Osteocyte (in vitro differentiated cells): ENCODE measurements around the gene LTB4R2. TPM values are rescaled to one million over a fixed set of nuclear protein-coding genes. Genes with fewer than 3 reads are reported as not detected.

Experiments
- DNase-seq: peaks from one replicate; pipeline ENCODE4 v3.0.0; 2021; ENCODE audit warnings: mixed read lengths; ENCODE audit not compliant: unreplicated experiment; ENCODE audit errors: extremely low spot score
- H3K27ac Mint-ChIP-seq: one replicate; pipeline ENCODE4 v1.8.0; 2021; ENCODE audit warnings: mild to moderate bottlenecking, mixed read lengths; ENCODE audit not compliant: unreplicated experiment
- H3K27me3 Mint-ChIP-seq: one replicate; pipeline ENCODE4 v1.8.0; 2021; ENCODE audit warnings: mixed read lengths; ENCODE audit not compliant: unreplicated experiment
- H3K36me3 Mint-ChIP-seq: one replicate; pipeline ENCODE4 v1.8.0; 2021; ENCODE audit warnings: mixed read lengths; ENCODE audit not compliant: unreplicated experiment
- H3K4me1 Mint-ChIP-seq: one replicate; pipeline ENCODE4 v1.8.0; 2021; ENCODE audit warnings: mixed read lengths; ENCODE audit not compliant: unreplicated experiment
- H3K4me3 Mint-ChIP-seq: one replicate; pipeline ENCODE4 v1.8.0; 2021; ENCODE audit warnings: mild to moderate bottlenecking, moderate library complexity, mixed read lengths; ENCODE audit not compliant: unreplicated experiment
- H3K9me3 Mint-ChIP-seq: one replicate; pipeline ENCODE4 v1.8.0; 2021; ENCODE audit warnings: mixed read lengths; ENCODE audit not compliant: unreplicated experiment
- CTCF ChIP-seq: fragments of 200-600 bp; sonication (generic); IDR thresholded peaks from 2 replicates; pipeline ENCODE4 v1.5.0; 2021; ENCODE audit warnings: antibody characterized with exemption, mild to moderate bottlenecking, moderate library complexity
- total RNA-seq: library from RNA; stranded (reverse); gene quantifications from 2 replicates; pipeline ENCODE4 v1.2.1, GENCODE V29; 2021

The LTB4R2 gene
- total RNA-seq, 1 donor from 2014 or later: 14.9 TPM

- no peak for TF ChIP-seq CTCF
- H3K9me3 Mint-ChIP-seq: no peaks in the 10 kb centered on the region
- no peak overlapping the region for H3K4me3 Mint-ChIP-seq
- H3K36me3 Mint-ChIP-seq: no peaks in the 10 kb centered on the region
- H3K27ac Mint-ChIP-seq: no peak overlapping the region
- DNase-seq: no peak
- H3K27me3 Mint-ChIP-seq: peaks cover 6% of the 10 kb centered on the region
- peaks cover 11% of the 10 kb centered on the region for H3K4me1 Mint-ChIP-seq
Measured at GRCh38 chr14:24315243-24315806, 5.4 kb downstream of the LTB4R2 start.

DNA sequence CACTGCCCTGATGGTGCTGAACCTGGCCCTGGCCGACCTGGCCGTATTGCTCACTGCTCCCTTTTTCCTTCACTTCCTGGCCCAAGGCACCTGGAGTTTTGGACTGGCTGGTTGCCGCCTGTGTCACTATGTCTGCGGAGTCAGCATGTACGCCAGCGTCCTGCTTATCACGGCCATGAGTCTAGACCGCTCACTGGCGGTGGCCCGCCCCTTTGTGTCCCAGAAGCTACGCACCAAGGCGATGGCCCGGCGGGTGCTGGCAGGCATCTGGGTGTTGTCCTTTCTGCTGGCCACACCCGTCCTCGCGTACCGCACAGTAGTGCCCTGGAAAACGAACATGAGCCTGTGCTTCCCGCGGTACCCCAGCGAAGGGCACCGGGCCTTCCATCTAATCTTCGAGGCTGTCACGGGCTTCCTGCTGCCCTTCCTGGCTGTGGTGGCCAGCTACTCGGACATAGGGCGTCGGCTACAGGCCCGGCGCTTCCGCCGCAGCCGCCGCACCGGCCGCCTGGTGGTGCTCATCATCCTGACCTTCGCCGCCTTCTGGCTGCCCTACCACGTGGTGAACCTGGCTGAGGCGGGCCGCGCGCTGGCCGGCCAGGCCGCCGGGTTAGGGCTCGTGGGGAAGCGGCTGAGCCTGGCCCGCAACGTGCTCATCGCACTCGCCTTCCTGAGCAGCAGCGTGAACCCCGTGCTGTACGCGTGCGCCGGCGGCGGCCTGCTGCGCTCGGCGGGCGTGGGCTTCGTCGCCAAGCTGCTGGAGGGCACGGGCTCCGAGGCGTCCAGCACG is 6.1 kb downstream of the LTB4R2 start:
- peaks cover 11% of the 10 kb centered on the region for H3K4me1 Mint-ChIP-seq
- H3K9me3 Mint-ChIP-seq: no peaks in the 10 kb centered on the region
- H3K4me3 Mint-ChIP-seq: no peak overlapping the region
- no peak for DNase-seq
- H3K27me3 Mint-ChIP-seq: peaks cover 6% of the 10 kb centered on the region
- no peak overlapping the region for H3K27ac Mint-ChIP-seq
- TF ChIP-seq CTCF: no peak
- no peaks in the 10 kb centered on the region for H3K36me3 Mint-ChIP-seq

GRCh38 chr14:24316597-24316950 is 6.6 kb downstream of the LTB4R2 start:
- H3K9me3 Mint-ChIP-seq: no peaks in the 10 kb centered on the region
- peaks cover 12% of the 10 kb centered on the region for H3K4me1 Mint-ChIP-seq
- H3K27me3 Mint-ChIP-seq: peaks cover 6% of the 10 kb centered on the region
- H3K36me3 Mint-ChIP-seq: no peaks in the 10 kb centered on the region
- no peak for DNase-seq
- TF ChIP-seq CTCF: no peak
- no peak overlapping the region for H3K27ac Mint-ChIP-seq
- H3K4me3 Mint-ChIP-seq: no peak overlapping the region

DNA sequence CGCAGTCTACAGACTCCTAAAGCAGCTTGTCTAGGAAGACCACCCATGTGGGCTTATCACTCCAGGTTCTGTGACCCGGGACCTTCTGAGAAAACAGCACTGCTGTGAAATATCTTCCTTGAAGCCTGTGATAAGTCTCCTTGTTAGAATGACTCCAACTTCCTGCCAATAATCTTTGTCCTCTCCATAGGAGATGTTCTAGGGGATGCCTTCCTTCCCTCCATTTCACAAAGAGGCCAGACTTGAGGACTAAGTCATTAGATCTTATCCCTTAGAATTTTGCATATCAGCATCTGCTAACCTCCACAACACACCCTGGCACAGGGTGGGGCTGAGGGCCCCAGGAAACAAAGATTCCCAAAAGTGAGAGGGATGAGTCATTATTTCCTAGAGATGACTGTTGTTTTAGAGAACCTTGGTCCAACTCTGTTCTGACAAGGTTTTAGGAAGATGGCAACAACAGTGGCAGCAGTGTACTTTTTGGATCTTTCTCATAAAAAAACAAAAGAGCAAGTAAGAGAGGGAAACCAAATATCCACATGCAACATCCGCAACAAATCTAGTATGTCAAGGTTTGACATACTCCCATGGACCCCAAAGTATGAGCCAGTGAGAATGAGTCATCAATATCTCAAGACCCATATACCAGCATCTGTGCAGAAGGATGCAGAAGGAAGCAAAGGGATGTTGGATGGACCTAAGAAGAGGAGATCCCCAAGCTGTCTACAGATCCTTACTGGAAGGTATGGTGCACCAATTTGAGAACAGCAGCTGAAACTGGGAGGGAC is 7.4 kb downstream of the LTB4R2 start:
- no peak for TF ChIP-seq CTCF
- Mint-ChIP-seq H3K27me3 (peaks cover 6% of the 10 kb centered on the region), H3K9me3 (no peaks in the 10 kb centered on the region), H3K4me3 (no peak overlapping the region), H3K4me1 (peaks cover 13% of the 10 kb centered on the region), H3K36me3 (no peaks in the 10 kb centered on the region), H3K27ac (peak overlapping the region; percentile 8)
- DNase-seq: no peak
